Bronchial epithelial cell (primary cell): ENCODE measurements around the gene NME4. TPM values are rescaled to one million over a fixed set of nuclear protein-coding genes. Genes with fewer than 3 reads are reported as not detected.
A peak's percentile ranks its signal among the peaks of the same experiment; 100 is the strongest.

Experiments
- DNase-seq: peaks from one replicate; pipeline ENCODE4 v3.0.0-alpha.2; 2010; ENCODE audit warnings: low read depth
- FAIRE-seq: peaks from 2 replicates; lab custom pipeline; 2011; peaks lifted over from hg19 to GRCh38; lab: Jason Lieb, UNC
- H3K27me3 ChIP-seq: 2 replicates; pipeline ENCODE4 v1.5.1; 2011; ENCODE audit warnings: low read length; ENCODE audit not compliant: control insufficient read depth, insufficient read depth
- H3K36me3 ChIP-seq: 2 replicates; pipeline ENCODE4 v1.5.1; 2011; ENCODE audit warnings: low read length; ENCODE audit not compliant: control insufficient read depth, insufficient read depth
- H3K4me3 ChIP-seq: 2 replicates; pipeline ENCODE4 v1.5.1; 2011; ENCODE audit warnings: mild to moderate bottlenecking, low read depth, low read length, control low read depth
- total RNA-seq: library from RNA; depleted of rRNA; stranded (reverse); fragments of >200 nt; gene quantifications from 2 replicates; pipeline ENCODE4 v1.2.1, GENCODE V29; 2014
- TF ChIP-seq, protein P1 (sequence below): IDR thresholded peaks from 2 replicates; pipeline ENCODE4 v1.5.1; 2011; ENCODE audit warnings: mild to moderate bottlenecking, moderate library complexity, low read length, control low read depth, inconsistent platforms; ENCODE audit not compliant: insufficient read depth, severe bottlenecking

Gene NME4
- total RNA-seq, 1 donor from 2014 or later: 35.3 TPM

GRCh38 chr16:426906-427249, 29.9 kb downstream of the NME4 start:
- Histone ChIP-seq H3K4me3 (peak overlapping the region; percentile 72), H3K27me3 (no peaks in the 10 kb centered on the region), H3K36me3 (peaks cover 1% of the 10 kb centered on the region)
- no peak for FAIRE-seq
- no peak for DNase-seq
- TF ChIP-seq, protein P1, sequence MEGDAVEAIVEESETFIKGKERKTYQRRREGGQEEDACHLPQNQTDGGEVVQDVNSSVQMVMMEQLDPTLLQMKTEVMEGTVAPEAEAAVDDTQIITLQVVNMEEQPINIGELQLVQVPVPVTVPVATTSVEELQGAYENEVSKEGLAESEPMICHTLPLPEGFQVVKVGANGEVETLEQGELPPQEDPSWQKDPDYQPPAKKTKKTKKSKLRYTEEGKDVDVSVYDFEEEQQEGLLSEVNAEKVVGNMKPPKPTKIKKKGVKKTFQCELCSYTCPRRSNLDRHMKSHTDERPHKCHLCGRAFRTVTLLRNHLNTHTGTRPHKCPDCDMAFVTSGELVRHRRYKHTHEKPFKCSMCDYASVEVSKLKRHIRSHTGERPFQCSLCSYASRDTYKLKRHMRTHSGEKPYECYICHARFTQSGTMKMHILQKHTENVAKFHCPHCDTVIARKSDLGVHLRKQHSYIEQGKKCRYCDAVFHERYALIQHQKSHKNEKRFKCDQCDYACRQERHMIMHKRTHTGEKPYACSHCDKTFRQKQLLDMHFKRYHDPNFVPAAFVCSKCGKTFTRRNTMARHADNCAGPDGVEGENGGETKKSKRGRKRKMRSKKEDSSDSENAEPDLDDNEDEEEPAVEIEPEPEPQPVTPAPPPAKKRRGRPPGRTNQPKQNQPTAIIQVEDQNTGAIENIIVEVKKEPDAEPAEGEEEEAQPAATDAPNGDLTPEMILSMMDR: no peak

GRCh38 chr16:427250-427649, 30.3 kb downstream of the NME4 start:
- DNase-seq: no peak
- Histone ChIP-seq H3K36me3 (peaks cover 1% of the 10 kb centered on the region), H3K27me3 (no peaks in the 10 kb centered on the region), H3K4me3 (peak overlapping the region; percentile 72)
- TF ChIP-seq, protein P1: no peak
- no peak for FAIRE-seq

GRCh38 chr16:430904-431303, 33.9 kb downstream of the NME4 start:
- no peak overlapping the region for H3K4me3 ChIP-seq
- H3K36me3 ChIP-seq: peaks cover 1% of the 10 kb centered on the region
- no peaks in the 10 kb centered on the region for H3K27me3 ChIP-seq
- no peak for DNase-seq
- no peak for FAIRE-seq
- TF ChIP-seq, protein P1: no peak

DNA sequence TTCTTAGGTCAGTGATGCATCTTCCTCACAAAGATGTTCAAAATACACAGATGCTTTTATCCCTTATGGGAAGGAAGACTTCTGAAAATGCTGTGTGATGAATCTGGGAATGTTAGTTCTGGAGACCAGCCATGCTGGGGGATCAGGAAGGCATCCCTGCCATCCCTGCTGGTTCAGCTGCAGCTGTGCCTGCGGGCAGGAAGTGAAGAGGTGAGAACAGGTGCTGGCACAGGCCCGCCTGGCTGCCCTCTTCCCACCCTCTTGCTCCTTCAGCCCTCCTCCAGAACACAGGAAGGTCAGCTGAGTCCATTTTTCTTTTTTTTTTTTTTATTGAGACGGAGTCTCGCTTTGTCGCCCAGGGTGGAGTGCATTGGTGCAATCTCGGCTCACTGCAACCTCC, 43.6 kb downstream of the NME4 start:
- H3K27me3 ChIP-seq: no peaks in the 10 kb centered on the region
- H3K36me3 ChIP-seq: peaks cover 4% of the 10 kb centered on the region
- FAIRE-seq (peak; percentile 83), DNase-seq (no peak)
- TF ChIP-seq, protein P1: no peak
- no peak overlapping the region for H3K4me3 ChIP-seq

- TF ChIP-seq, protein P1: no peak
These were observed 44.4 kb downstream of the NME4 start for GRCh38 chr16:441447-441846.

DNA sequence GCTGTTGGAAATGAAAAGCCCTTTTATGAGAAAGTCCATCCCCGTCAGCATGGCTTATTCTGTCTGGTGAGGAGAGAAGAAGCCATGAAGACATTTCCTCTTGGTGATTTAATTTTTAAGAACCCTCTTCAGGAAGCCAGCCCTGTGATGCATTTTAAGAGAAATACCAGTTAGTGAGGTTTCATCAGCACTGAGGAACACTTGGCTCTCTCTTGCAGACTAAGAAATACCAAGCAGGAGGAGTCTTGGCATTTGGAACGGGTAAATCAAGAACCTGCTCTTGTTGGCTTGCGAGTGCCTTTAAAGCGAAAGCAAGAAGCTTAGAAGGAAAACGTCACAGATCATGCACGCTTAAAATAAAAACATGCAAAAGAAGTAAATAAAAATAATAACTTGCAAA, 46.0 kb downstream of the NME4 start:
- no peak for FAIRE-seq
- TF ChIP-seq, protein P1: no peak
- H3K4me3 ChIP-seq: no peak overlapping the region

More at GRCh38 chr16:441447-441846, 44.4 kb downstream of the NME4 start:
- FAIRE-seq (no peak), DNase-seq (no peak)
- H3K4me3 ChIP-seq: no peak overlapping the region
- H3K36me3 ChIP-seq: peaks cover 4% of the 10 kb centered on the region
- H3K27me3 ChIP-seq: no peaks in the 10 kb centered on the region

More for the DNA sequence above, 46.0 kb downstream of the NME4 start:
- no peak for DNase-seq
- H3K36me3 ChIP-seq: peaks cover 4% of the 10 kb centered on the region
- H3K27me3 ChIP-seq: no peaks in the 10 kb centered on the region
